GM18520 (cell line): ENCODE results near the gene TBL1X.

Source experiments
- ATAC-seq: cut with Tn5 transposase; IDR thresholded peaks from one replicate; pipeline ENCODE4 v1.9.1; 2021; ENCODE audit not compliant: unreplicated experiment

TBL1X gene

DNA sequence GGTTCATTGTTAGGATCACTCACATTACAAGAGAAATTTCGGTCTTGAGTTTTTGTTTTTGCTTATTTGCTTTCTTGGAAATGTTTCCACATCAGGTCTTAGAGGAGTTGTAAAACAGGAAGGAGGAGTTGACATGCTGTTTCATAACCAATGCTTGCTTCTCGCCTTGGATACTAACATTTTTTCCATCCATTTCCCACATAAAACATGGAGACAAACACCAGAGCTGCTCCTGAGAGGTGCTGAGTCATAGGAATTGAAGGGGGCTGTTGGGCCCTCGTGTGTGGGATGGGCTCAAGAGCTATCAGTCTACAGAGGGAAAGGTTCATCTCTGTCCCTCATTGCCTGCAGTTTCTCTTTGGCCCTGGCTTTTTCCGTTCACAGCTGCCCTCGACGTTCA is 29.9 kb downstream of the TBL1X start:
- no peak for ATAC-seq

DNA sequence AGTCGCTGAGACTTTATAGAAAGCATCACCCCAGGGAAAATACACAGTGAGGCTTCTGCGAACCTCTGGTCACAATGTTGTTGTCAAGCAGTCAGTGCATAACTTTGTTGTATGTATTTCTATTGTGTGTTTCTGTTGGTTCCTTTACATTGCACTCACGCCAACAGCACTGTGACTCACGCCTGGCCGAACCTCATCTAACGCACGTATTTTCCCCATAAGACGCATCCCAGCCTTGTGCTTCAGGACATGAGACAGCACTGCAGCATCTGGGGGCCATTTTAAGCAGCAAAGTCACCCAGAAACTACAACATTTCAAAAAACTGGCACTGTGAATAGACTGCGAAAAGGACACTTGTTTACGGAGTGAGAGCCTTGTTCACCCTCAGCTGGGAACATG is 30.6 kb downstream of the TBL1X start:
- no peak for ATAC-seq

DNA sequence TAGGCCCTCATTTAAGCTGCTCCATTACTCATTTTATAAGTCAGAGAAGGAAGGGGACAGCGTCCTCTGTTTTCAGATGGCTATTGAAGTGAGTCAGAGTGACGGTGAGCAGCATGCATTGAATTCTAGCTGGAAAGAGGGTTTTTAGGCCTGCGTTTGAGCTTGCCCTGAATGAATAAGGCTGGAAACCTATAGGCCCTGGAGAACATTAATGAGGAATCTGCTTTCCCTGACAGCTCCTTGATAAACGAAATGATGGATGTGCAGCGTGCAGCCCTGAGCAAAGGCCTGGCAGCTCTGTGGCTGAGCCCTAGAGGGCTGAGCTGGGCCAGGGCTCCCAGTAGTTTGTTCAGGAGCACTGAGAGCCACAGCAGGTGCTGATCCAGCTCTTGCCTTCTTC is 33.4 kb downstream of the TBL1X start:
- no peak for ATAC-seq

DNA sequence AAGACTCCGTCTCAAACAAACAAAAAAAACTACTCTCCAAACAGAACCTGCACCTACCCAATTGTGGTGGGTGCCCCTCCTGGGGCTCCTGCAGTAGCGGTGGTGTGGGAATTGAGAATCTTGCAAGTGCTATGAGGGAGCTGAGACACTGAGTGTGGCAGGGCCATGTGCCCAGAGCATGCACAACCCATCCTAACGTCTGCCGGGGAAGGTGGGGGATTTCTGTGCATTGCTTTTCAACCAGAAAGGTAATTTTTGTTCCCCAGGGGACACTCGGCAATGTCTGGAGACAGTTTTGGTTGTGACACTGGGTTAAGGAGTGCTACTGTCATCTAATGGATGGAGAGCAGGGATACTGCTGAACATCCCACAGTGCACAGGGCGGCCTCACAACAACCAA is 35.7 kb downstream of the TBL1X start:
- ATAC-seq = no peak

DNA sequence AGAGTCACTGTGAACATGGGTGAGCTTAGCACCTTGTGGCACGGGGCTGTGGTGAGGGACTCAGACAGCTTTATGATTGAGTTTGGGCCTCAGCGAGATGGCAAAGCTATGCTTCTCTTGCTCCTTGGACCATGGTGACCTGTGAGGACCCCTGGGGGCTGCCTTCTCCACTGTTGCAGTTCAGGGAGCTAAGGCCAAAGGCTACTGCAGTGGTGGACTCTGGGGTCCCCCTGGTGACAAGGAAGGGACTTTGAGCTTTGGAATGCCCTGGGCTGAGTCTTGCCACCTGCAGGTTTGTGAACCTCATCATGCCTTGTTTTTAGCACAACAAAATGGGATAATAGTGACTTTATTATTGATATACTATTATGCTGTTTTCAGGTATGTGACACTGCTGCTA is 36.5 kb downstream of the TBL1X start:
- no peak for ATAC-seq

DNA sequence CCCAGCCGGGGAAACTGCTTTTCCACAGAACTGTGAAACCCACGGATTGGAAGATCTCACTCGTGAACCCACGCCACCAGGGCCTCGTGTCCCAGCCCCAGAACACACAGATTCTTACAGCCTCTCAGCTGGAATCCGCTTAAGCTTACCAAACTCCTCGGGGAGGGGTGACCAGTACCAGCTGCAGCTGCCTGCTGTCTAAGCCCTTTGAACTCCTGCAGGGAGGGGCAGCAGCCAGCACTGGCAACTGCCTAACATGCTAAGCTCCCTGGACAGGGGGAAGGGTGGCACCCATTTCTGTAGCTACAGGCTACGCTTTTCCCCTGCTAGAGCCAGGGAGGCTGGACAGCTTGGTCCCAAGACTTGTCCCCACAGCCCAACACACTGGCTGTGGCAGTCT is 38.4 kb downstream of the TBL1X start:
- no peak for ATAC-seq

DNA sequence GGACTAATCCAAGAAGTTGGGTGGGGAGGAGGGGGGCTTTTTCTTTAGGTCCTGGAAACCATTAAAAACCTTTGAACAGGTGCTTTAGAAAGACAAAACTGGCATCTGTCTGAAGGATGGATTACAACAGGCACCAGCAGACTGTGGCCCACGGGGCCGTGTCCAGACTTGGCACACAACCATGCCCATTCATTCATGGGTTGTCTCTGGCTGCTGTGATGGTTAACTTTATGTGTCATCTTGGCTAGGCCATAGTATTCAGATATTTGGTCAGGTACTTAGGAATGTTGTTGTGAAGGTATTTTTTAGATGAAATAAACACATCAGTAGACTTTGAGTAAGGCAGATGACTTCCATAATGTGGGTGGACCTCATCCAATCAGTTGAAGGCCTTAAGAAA is 45.5 kb downstream of the TBL1X start:
- ATAC-seq = no peak

DNA sequence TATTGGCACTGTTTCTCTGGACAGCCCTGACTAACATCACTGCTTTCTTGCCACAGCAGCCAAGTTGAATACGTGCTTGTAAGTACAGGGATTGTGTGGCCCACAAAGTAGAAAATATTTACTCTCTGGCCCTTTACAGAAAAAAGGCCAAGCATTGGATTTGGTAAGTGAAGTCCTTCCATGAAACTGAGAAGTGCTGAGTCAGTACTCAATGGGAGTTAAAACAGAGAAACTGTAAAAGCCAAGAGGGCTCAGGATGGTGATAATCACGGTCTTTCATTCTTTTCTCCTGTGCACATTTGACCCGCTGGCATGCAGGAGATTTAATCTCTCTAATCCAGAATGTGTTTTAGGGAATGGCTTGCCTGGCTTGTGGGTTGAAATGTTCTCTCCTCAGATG is 46.1 kb downstream of the TBL1X start:
- ATAC-seq = no peak

DNA sequence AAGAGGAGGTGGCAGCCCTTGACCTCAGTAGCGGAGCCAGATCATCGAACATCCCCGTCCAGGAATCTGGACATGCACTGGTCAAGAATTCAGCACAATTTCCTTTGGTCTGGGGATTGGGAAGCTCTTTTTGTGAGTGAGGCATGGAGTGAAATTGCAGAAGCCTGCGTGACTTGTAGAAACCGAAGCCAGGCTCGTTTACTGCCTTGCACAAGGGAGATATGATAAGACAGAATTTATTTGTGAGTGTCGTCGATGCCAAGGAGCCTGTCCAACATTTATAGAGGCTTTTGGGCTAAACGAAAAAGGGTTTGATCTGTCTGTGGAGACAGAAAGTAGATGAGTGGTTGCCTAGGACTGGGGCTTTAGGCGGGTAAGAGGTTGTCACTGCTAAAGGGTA is 50.6 kb downstream of the TBL1X start:
- ATAC-seq = no peak

DNA sequence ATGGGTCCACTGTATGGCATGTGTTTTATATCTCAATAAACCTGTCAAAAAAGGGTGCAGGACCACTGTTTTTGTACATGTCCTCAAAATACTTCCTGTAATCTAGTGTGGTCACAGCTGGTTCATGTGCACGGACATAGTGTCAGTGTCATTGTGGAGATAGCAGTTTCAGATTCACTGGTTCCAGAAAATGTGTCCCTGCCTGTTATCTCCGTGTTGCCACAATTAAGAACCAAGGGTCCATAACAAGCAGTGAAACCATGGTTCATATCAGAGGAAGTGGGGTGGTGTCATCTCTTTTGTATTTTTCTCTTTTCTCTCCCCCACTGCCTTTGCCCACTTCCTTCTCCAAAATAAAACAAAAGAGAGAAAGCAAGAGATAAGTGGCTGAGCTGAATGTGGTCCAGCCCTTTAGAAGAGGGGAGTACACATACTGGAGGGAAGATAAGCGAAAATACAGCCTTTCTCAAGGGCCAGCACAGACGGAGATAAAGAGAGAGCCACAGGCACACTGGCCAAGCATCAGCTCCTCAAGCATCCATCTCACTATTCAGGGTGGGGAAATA is 51.2 kb downstream of the TBL1X start:
- ATAC-seq = no peak

DNA sequence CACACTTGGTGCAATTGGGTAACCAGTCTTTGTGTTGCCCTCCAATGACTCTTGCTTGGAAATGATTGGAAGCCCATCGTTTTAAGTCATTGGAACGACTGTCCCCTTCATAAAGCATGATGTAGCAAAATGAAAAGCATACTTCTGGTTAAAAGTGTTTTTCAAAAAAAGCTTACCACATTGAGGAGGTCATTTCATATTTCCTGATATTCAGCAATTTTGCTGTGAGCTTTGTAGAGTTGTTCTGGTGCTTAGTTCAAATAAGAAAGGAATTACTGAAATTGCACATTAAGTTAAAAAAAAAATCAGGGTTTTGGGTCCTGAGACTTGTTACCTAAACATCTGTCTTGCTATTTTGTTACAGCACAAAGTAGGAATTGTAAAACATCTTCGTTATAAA is 51.8 kb downstream of the TBL1X start:
- no peak for ATAC-seq

DNA sequence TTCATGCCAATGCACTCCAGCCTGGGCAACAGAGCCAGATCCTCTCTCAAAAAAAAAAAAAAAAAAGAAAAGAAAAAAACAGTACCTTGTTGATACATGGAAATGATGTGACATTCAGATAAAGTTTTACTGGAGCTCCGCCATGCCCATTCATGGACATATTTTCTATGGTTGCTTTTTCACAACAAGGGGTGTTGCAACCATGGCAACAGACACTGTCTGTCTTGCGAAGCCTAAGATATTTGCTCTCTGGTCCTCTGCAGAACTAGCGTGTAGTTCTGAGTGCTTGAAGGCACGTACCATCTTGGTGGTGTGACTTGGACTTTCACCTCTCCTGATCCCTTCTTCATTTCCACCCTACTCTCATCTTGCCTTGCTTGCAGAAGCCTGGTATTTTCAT is 53.2 kb downstream of the TBL1X start:
- ATAC-seq = no peak

DNA sequence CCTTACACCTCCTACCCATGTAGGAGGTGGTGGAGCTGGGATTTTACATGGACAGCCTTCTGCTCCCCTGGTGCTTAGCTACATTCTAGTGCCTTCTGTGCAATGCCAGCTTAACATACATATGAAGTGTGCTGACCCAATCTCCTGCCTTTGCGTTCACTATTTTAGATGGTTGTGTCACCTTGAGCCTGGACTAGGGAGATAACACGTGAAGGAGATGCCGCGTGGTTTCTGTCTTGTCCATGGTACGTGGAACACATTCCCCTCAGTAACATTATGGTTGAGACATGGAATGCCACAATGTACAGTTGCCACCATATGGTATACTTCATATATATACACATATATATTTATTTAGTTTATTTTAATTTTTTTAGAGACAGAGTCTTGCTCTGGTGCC is 54.0 kb downstream of the TBL1X start:
- no peak for ATAC-seq

DNA sequence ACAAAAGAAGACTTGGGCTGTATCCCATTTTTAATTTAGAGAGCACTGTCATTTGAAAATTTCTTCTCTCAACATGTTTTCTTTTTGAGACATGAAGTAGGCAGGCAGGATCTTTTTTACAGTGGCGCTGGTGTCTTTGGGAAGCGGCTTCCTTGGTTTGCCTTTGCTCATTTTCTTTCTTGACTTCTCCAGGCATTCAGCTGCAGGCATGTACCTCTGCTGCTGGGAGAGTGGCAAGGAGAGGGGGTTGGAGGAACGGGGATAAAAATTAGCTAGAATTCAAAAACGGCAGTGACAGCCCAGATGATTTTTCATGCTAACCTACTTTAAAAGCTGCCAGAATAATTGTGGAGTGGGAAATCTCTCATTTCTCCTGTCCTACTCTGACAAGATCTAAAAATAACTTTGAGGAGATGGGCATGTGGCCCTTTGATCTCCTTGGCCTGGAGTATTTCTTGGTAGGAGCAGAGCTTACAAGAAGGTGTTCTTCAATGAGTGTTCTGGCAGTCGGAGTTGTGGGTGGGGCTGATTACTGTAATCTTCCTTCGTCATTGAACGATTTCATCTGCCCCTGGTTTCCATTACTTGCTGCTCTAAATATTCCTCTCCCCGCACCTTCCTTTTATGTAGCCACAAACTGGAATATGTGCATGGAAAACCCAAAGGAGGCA is 54.8 kb downstream of the TBL1X start:
- no peak for ATAC-seq

DNA sequence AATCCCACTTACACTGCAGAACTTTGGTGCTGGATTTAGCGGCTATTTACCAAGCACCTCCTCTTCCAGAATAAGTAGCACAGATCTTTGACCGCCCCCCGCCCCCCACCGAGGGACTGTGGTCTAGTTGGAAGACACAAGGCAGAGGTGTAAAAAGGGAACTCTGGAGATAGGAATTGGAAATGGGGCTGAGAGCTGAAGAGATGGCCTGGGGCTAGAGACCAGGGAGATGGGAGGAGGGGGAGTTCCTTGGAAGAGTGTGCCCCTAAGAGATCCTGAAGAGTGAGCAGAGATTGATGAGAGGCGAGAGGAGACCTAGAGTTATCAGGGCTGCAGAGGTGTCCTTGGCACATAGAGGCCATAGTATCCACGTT is 55.3 kb downstream of the TBL1X start:
- no peak for ATAC-seq

DNA sequence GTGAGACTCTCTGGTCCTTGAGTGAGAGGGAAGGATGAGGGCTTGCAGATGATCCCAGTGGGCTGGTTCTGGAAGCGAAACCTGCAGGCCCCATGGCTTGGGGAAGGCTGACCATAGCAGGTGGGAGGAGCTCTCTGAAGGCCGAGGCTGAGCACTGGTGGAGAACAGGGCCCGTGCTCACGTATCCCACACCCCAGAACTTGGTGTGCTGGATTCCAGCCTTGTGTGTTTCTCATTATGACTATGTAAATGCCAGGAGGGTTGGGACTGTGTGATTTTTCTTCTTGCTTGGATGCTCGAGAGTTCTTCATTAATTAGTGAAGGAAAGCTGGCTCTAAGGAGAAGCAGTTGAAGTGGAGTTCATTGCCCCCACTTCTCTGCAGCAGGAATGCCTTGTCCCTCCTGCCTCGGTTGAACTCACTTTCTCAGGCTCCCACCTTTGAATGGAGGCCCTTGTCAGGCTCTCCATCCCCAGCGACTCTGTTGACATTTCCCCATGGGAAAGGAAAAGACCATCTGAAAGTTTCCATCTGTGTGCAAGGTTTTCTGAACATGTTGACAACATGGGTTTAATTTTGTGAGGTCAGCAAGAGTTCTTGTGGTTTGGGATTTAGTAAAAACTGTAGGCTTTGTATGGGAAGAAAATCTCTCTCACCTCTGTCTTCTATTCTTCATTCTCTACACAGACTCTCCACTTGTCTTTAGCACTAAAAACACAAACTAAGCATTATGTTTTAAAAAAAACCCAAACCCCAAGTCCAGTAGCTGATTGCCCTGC is 57.7 kb downstream of the TBL1X start:
- no peak for ATAC-seq

DNA sequence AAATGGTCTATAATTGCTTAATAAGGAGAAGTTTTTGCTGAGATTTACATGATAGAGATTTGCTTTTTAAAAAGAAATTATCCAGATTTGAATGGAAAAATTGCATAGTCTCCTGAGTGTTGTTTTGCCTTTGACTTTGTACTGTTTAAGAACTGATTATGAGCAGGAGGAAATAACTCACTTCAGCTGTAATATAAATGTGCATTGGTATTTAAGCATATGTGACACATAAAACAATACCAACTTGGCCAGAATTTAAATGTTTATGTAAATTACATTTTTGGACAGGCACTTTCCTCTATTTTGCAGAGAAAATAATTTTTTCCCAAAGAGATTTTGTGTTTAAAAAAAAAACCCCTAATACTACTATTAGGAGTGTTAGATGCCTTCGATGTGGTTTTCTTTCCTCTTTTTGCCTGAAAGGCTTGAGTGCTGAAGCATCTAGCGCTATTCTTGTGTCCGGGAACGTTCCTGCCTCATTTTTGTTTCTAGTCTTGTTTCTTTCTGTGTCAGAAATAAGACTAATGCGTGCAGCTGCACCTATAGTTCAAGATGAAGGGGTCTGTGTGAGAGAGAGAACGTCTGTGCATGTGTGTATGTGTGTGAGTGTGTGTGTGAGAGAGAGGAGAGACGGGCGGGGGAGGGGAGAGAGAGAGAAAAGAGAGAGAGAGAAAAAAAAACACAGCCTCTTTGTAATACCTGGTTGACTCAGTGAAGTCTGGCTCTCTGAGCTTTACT is 60.8 kb downstream of the TBL1X start:
- no peak for ATAC-seq

DNA sequence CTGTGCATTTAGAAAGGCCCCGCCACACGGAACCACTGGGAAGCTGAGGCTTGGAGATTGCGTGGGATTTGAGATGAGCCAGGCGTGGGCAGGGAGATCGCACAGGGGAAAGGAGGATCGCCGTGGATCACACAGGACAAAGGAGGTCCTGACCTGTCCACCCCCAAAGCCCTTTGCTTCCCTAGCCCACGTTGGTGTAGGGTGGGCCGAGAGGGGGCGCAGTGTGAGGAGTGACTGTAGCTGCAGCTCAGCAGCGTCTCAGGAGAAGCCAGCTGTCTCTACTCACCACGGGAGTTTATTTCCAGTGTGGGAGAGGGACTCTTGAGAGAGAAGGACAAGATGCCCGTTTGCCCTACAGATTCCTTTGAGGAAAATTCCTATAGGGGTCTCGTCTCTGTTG is 62.1 kb downstream of the TBL1X start:
- ATAC-seq = no peak

DNA sequence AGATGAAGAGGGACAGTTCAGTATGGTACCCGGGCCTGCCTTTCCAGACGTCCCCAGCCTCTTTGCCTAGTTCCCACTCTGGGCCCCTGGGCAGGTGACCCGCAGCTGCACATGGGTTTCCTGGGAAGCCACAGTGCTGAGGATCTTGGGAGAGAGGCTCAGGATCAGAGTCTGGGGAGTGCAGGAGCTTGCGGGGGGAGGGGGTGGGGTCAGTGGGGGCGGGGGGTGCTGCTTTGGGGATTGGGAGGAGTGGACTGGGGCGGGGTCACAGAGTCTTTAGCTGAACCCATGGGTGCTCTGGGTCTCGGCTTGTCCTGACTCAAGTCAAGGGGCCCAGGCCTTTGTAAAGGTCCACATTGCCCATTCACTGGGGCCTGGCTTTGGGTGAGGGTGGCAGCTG is 63.6 kb downstream of the TBL1X start:
- ATAC-seq = no peak

DNA sequence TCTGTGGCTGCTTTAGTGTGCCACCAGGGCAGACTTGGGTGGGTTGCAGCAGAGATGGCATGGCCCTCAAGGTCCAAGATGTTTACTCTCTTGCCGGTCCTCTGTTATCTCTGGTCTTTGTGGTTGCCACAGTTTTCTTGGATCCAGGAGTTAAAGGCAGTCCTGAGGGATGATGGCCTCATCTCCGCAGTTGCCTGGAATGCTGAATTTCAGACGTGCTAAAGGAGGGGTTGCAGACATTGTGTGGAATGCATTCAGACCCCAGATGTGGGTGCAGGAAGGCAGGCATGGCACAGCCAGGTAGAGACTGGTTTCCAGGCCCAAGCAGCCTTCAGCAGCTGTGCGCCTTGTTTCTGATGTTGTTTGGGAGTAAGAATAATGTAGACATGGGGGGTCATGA is 64.4 kb downstream of the TBL1X start:
- ATAC-seq = no peak

DNA sequence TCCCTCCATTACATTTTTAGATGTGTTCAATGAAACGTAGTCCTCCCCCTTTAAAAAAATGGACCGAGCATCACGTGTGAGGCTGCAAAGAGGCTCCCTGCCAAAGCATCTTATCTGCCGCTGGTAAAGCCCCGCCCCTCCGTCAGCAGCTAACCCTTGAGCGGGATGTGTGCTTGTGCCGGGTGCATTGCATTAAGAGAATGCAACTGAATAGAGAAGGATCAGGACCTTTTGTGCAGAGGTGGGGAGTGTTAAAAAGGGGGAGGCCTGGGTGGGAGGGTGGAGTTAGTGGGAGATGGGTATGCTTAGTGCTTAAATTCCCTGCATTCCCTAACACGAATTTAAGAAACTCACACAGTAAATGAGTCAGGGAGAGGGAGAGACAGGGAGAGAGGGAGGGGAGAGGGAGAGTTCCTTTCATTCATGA is 66.0 kb downstream of the TBL1X start:
- ATAC-seq = peak; percentile 46

DNA sequence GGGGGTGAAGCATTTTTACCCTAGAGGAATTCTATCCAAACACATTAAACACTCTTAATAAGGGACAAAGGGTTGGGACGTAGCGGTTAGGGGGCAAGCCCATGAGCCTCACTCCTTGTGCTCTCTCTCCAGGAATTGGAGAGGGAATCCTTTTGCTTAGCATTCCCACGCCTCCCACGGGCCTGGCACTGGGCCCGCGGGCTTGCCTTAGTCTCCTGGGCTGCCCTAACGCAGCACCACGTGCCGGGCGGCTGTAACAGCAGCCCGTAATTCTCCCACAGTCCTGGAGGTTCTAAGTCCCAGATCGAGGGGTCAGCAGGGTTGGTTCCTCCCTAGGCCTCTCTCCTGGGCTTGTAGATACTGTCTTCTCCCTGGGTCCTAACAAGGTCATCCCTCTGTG is 67.5 kb downstream of the TBL1X start:
- no peak for ATAC-seq
